Aortic smooth muscle cell (primary cell): ENCODE results near the gene DYNLT5. TPM values are rescaled to one million over a fixed set of nuclear protein-coding genes. Genes with fewer than 3 reads are reported as not detected.

Source experiments
- total RNA-seq: library from RNA; depleted of rRNA; stranded (reverse); fragments of >200 nt; gene quantifications from 2 replicates; pipeline ENCODE4 v1.2.3, GENCODE V29; 2014

Gene DYNLT5, protein sequence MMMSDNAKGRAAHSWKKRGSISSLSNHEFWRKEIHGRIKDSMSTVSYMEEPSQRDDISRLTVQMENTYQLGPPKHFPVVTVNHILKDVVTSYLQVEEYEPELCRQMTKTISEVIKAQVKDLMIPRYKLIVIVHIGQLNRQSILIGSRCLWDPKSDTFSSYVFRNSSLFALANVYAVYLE
- total RNA-seq = 0.37 and 0.40 TPM in 2 replicates

GRCh38 chr1:66752000-66752592, at the start of gene DYNLT5:
TSS of gene DYNLT5 (plus strand) at chr1:66752459. CDS start at chr1:66754659, 2,200 bp downstream.

Other genes with a start within 250 kb of the DYNLT5 start
- gene SGIP1, start 218.3 kb upstream of the DYNLT5 start, total RNA-seq = 31.7 and 61.1 TPM in 2 replicates
- not detected in 2 replicates for gene INSL5, start 48.8 kb downstream of the DYNLT5 start, total RNA-seq
- gene DNAI4, start 172.4 kb downstream of the DYNLT5 start, total RNA-seq = 9.1 and 11.9 TPM in 2 replicates
- 25.1 and 31.4 TPM in 2 replicates for gene MIER1, start 172.5 kb downstream of the DYNLT5 start, total RNA-seq